HepG2 (cell line): Measurements from ENCODE around the gene LRRC15. TPM values are rescaled to one million over a fixed set of nuclear protein-coding genes. Genes with fewer than 3 reads are reported as not detected.

Experiments
- CAMTA2 ChIP-seq: sonication (generic); formaldehyde crosslinking; IDR thresholded peaks from 2 replicates; pipeline ENCODE4 v1.4.0; 2020; ENCODE audit warnings: mild to moderate bottlenecking, missing genetic modification reagents, borderline replicate concordance
- DNMT3B ChIP-seq: conservative IDR thresholded peaks from 2 replicates; pipeline ENCODE4 v1.6.1; 2016; ENCODE audit warnings: missing biosample characterization, control low read depth
- HOXA7 ChIP-seq: sonication (generic); formaldehyde crosslinking; IDR thresholded peaks from 2 replicates; pipeline ENCODE4 v1.8.1; 2022; ENCODE audit warnings: mild to moderate bottlenecking, missing genetic modification reagents, moderate library complexity
- MTF2 ChIP-seq: sonication (generic); formaldehyde crosslinking; IDR thresholded peaks from 2 replicates; pipeline ENCODE4 v1.5.0; 2020; ENCODE audit warnings: missing genetic modification reagents, borderline replicate concordance
- NCOR1 ChIP-seq: fragments of 200-600 bp; sonication (generic); IDR thresholded peaks from 2 replicates; pipeline ENCODE4 v1.7.0; 2017; ENCODE audit warnings: antibody characterized with exemption, low read length, borderline replicate concordance
- RAD51 ChIP-seq: fragments of 450-650 bp; IDR thresholded peaks from 2 replicates; pipeline ENCODE4 v1.6.1; 2016; ENCODE audit warnings: borderline replicate concordance
- RFX5 ChIP-seq: IDR thresholded peaks from 2 replicates; pipeline ENCODE4 v1.6.1; 2011; ENCODE audit warnings: low read depth, low read length, improper control_type of control experiment
- TARDBP ChIP-seq: sonication (generic); formaldehyde crosslinking; IDR thresholded peaks from 2 replicates; pipeline ENCODE4 v1.8.0; 2022; ENCODE audit warnings: mild to moderate bottlenecking, missing genetic modification reagents
- TRAFD1 ChIP-seq: sonication (generic); formaldehyde crosslinking; IDR thresholded peaks from 2 replicates; pipeline ENCODE4 v1.5.1; 2020; ENCODE audit warnings: missing genetic modification reagents, mild to moderate bottlenecking, borderline replicate concordance
- U2AF2 ChIP-seq: fragments of 200-400 bp; formaldehyde crosslinking; IDR thresholded peaks from 2 replicates; pipeline ENCODE4 v1.6.1; 2017; ENCODE audit warnings: low read depth, mild to moderate bottlenecking, low read length
- ZHX2 ChIP-seq, 2 experiments: sonication (generic) in 1 of 2; formaldehyde crosslinking in 1 of 2; IDR thresholded peaks; 2 replicates each; pipeline versions ENCODE4 v1.6.1 to v1.9.0; 2014 to 2022; ENCODE audit warnings: antibody characterized with exemption in 1 of 2, borderline replicate concordance in 1 of 2, inconsistent platforms in 1 of 2, low read depth in 1 of 2, missing genetic modification reagents in 1 of 2
- ZNF260 ChIP-seq: sonication (generic); formaldehyde crosslinking; IDR thresholded peaks from 2 replicates; pipeline ENCODE4 v1.4.0; 2020; ENCODE audit warnings: missing genetic modification reagents, low read depth, mild to moderate bottlenecking, borderline replicate concordance
- ZNF329 ChIP-seq: sonication (generic); formaldehyde crosslinking; IDR thresholded peaks from 2 replicates; pipeline ENCODE4 v1.9.0; 2021; ENCODE audit warnings: low read depth, mild to moderate bottlenecking, missing genetic modification reagents
- ZNF331 ChIP-seq: sonication (generic); formaldehyde crosslinking; IDR thresholded peaks from 2 replicates; pipeline ENCODE4 v1.4.0; 2020; ENCODE audit warnings: missing genetic modification reagents
- ZNF33B ChIP-seq: sonication (generic); formaldehyde crosslinking; IDR thresholded peaks from 2 replicates; pipeline ENCODE4 v1.5.1; 2020; ENCODE audit warnings: mild to moderate bottlenecking, missing genetic modification reagents
- ZNF547 ChIP-seq: sonication (generic); formaldehyde crosslinking; IDR thresholded peaks from 2 replicates; pipeline ENCODE4 v1.5.1; 2020; ENCODE audit warnings: mild to moderate bottlenecking, missing genetic modification reagents
- ZNF564 ChIP-seq: sonication (generic); formaldehyde crosslinking; IDR thresholded peaks from 2 replicates; pipeline ENCODE4 v1.8.1; 2023; ENCODE audit warnings: mild to moderate bottlenecking, missing genetic modification reagents
- ZNF660 ChIP-seq: sonication (generic); formaldehyde crosslinking; IDR thresholded peaks from 2 replicates; pipeline ENCODE4 v1.5.1; 2020; ENCODE audit warnings: mild to moderate bottlenecking, low read depth, missing genetic modification reagents, borderline replicate concordance
- polyA plus RNA-seq, 8 experiments: library from polyadenylated mRNA; depleted of rRNA in 3 of 8; stranded (reverse) in 7 of 8; unstranded in 1 of 8; fragments of >200 nt; fragmentation: Illumina TruSeq in 4 of 8; extraction: Trizol in 4 of 8; gene quantifications; 2 replicates each; pipeline versions ENCODE4 v1.2.1 to v1.2.3, GENCODE V29; 2011 to 2016; ENCODE audit warnings: low read depth in 4 of 8, missing spikeins in 1 of 8, mixed read lengths in 1 of 8; ENCODE audit not compliant: insufficient read depth in 1 of 8
- total RNA-seq, 5 experiments: library from RNA; depleted of rRNA; stranded (reverse); fragments of >200 nt; fragmentation: Illumina TruSeq; extraction: Trizol; gene quantifications; 2 replicates each; pipeline ENCODE4 v1.2.3, GENCODE V29; 2016; ENCODE audit warnings: low read depth in 1 of 5
- TF ChIP-seq, protein P1 (sequence below): IDR thresholded peaks from 2 replicates; pipeline ENCODE4 v1.6.1; 2016; ENCODE audit warnings: mild to moderate bottlenecking, missing biosample characterization, missing genetic modification reagents
- TF ChIP-seq, protein P2 (sequence below): sonication (generic); formaldehyde crosslinking; IDR thresholded peaks from 2 replicates; pipeline ENCODE4 v1.5.0; 2020; ENCODE audit warnings: mild to moderate bottlenecking, missing genetic modification reagents, moderate library complexity

Gene LRRC15
- total and polyA plus RNA-seq, 2 of the 13 experiments (the other 11 are each of a cell fraction or from before 2014, with no cell fraction given): not detected

- TF ChIP-seq, protein P1, sequence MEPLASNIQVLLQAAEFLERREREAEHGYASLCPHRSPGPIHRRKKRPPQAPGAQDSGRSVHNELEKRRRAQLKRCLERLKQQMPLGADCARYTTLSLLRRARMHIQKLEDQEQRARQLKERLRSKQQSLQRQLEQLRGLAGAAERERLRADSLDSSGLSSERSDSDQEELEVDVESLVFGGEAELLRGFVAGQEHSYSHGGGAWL: peak; percentile 23; the same call in 1 of the 2 replicates
- TF ChIP-seq TARDBP (CRISPR knock-in tag) (peak; percentile 43; the same call in 1 of the 2 replicates), ZNF33B (0 out of 2 replicates have a peak, but pooled peaks have one; percentile 32), ZNF260 (CRISPR knock-in tag) (no peak), NCOR1 (peak; percentile 31; the same call in 1 of the 2 replicates), CAMTA2 (CRISPR knock-in tag) (peak; percentile 45; the same call in 1 of the 2 replicates), ZNF329 (CRISPR knock-in tag) (no peak), DNMT3B (CRISPR knock-in tag) (no peak), HOXA7 (CRISPR knock-in tag) (no peak), U2AF2 (no peak), ZHX2 (IDR thresholded peaks at IDR 0.05; ENCODE audit: low read depth) (no peak), ZHX2 (CRISPR knock-in tag; IDR thresholded peaks at IDR 0.05; ENCODE audit: borderline replicate concordance) (peak; percentile 65; the same call in 1 of the 2 replicates), ZNF331 (no peak), MTF2 (peak; percentile 74; the same call in 1 of the 2 replicates), ZNF547 (peak; percentile 74; the same call in 1 of the 2 replicates), RAD51 (no peak), ZNF564 (CRISPR knock-in tag) (0 out of 2 replicates have a peak, but pooled peaks have one; percentile 53), TRAFD1 (CRISPR knock-in tag) (no peak), RFX5 (no peak), ZNF660 (CRISPR knock-in tag) (no peak)
- TF ChIP-seq, protein P2, sequence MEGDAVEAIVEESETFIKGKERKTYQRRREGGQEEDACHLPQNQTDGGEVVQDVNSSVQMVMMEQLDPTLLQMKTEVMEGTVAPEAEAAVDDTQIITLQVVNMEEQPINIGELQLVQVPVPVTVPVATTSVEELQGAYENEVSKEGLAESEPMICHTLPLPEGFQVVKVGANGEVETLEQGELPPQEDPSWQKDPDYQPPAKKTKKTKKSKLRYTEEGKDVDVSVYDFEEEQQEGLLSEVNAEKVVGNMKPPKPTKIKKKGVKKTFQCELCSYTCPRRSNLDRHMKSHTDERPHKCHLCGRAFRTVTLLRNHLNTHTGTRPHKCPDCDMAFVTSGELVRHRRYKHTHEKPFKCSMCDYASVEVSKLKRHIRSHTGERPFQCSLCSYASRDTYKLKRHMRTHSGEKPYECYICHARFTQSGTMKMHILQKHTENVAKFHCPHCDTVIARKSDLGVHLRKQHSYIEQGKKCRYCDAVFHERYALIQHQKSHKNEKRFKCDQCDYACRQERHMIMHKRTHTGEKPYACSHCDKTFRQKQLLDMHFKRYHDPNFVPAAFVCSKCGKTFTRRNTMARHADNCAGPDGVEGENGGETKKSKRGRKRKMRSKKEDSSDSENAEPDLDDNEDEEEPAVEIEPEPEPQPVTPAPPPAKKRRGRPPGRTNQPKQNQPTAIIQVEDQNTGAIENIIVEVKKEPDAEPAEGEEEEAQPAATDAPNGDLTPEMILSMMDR (CRISPR knock-in tag): 0 out of 2 replicates have a peak, but pooled peaks have one; percentile 11
Measured at GRCh38 chr3:194351080-194351672, 18.4 kb downstream of the LRRC15 start, which contains the start of gene CPN2 (continued).
